ENCODE results near the gene IKZF1. TPM values are rescaled to one million over a fixed set of nuclear protein-coding genes. Genes with fewer than 3 reads are reported as not detected.

IKZF1 gene
- total RNA-seq, 1 experiment from 2014 or later: 0.77 TPM

- TF ChIP-seq REST (IDR thresholded peaks at IDR 0.05; ENCODE audit: insufficient read depth in 1 of 2, low read depth in 2 of 2, low read length in 1 of 2) (no peak), SIN3A (IDR thresholded peaks at IDR 0.05; ENCODE audit: borderline replicate concordance, insufficient read depth, low read depth, low read length) (no peak), CTCF (IDR thresholded peaks at IDR 0.05) (no peak), TCF7L2 (IDR thresholded peaks at IDR 0.05; ENCODE audit: low read depth, low read length) (no peak), POLR2AphosphoS5 (IDR thresholded peaks at IDR 0.05; ENCODE audit: low read depth, low read length) (no peak)
- H3K9me3 ChIP-seq (ENCODE audit: control insufficient read depth, insufficient read depth, low read depth, low read length): no peaks in the 10 kb centered on the region
- no peak for ATAC-seq
- POLR2A ChIA-PET: no interaction called here
- CTCF ChIA-PET: no interaction called here
- no TSS peak for BruUV-seq (replicated peaks)
- no peak overlapping the region for H3K4me3 ChIP-seq (ENCODE audit: low read depth in 2 of 2, low read length in 2 of 2)
- H3K4me1 ChIP-seq (ENCODE audit: control insufficient read depth, insufficient read depth, low read length): no peaks in the 10 kb centered on the region
- intact Hi-C loops (cut with micrococcal nuclease; ENCODE audit: unreplicated experiment): no loop called here
- in situ Hi-C loops (cut with HindIII; ENCODE audit: low pct_unique_long_range_greater_than_20kb, low sequenced_read_pairs): no loop called here
- no peak overlapping the region for H3K27ac ChIP-seq (ENCODE audit: low read length)
- DNase-seq (ENCODE audit: low read depth, low spot score): no peak
- peaks cover 16% of the 10 kb centered on the region for H3K27me3 ChIP-seq (ENCODE audit: control insufficient read depth, insufficient read depth, low read length)
- H3K36me3 ChIP-seq (ENCODE audit: control insufficient read depth, insufficient read depth, low read length): no peaks in the 10 kb centered on the region
These were observed 89.8 kb downstream of the IKZF1 start for GRCh38 chr7:50394315-50394714.

GRCh38 chr7:50396856-50397255, 92.3 kb downstream of the IKZF1 start:
- Histone ChIP-seq H3K36me3 (ENCODE audit: control insufficient read depth, insufficient read depth, low read length) (no peaks in the 10 kb centered on the region), H3K4me3 (ENCODE audit: low read depth in 2 of 2, low read length in 2 of 2) (no peak overlapping the region), H3K9me3 (ENCODE audit: control insufficient read depth, insufficient read depth, low read depth, low read length) (no peaks in the 10 kb centered on the region), H3K27ac (ENCODE audit: low read length) (no peak overlapping the region), H3K4me1 (ENCODE audit: control insufficient read depth, insufficient read depth, low read length) (no peaks in the 10 kb centered on the region), H3K27me3 (ENCODE audit: control insufficient read depth, insufficient read depth, low read length) (peaks cover 16% of the 10 kb centered on the region)
- ChIA-PET POLR2A (no interaction called here), CTCF (no interaction called here)
- TF ChIP-seq TCF7L2 (IDR thresholded peaks at IDR 0.05; ENCODE audit: low read depth, low read length): no peak
- no peak for TF ChIP-seq SIN3A (IDR thresholded peaks at IDR 0.05; ENCODE audit: borderline replicate concordance, insufficient read depth, low read depth, low read length)
- no peak for TF ChIP-seq CTCF (IDR thresholded peaks at IDR 0.05)
- TF ChIP-seq POLR2AphosphoS5 (IDR thresholded peaks at IDR 0.05; ENCODE audit: low read depth, low read length): no peak
- TF ChIP-seq REST (IDR thresholded peaks at IDR 0.05; ENCODE audit: insufficient read depth in 1 of 2, low read depth in 2 of 2, low read length in 1 of 2): no peak
- ATAC-seq: no peak
- no peak for DNase-seq (ENCODE audit: low read depth, low spot score)
- intact Hi-C loops (cut with micrococcal nuclease; ENCODE audit: unreplicated experiment) (no loop called here), in situ Hi-C loops (cut with HindIII; ENCODE audit: low pct_unique_long_range_greater_than_20kb, low sequenced_read_pairs) (no loop called here)
- no TSS peak for BruUV-seq (replicated peaks)
